Measurements from ENCODE around the gene MAP4K3. TPM values are rescaled to one million over a fixed set of nuclear protein-coding genes. Genes with fewer than 3 reads are reported as not detected.

Gene MAP4K3
- total RNA-seq, 6 donors from 2014 or later: 29.8 to 83.6 (median 51.1) TPM

DNA sequence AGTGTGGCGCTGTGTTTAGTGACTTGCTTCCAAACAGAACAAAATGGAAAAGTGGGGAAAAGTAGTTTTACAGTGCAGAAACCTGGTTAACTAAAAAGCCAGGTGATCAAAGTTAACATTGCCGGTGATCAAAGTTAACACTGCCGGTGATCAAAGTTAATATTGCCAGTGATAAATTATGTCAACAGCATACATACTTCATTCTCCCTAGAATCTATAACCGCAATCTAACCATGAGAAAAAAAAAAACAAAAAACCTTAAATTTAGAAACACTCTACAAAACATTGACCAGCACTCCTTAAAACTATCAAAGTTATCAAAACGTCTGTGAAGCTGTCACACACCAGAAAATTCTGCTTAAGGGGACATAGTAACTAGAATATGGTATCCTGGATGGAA, 18.6 kb downstream of the MAP4K3 start:
- H3K36me3 ChIP-seq: no peaks in the 10 kb centered on the region
- no peak overlapping the region for H3K4me3 ChIP-seq
- H3K9me3 ChIP-seq: no peaks in the 10 kb centered on the region
- TF ChIP-seq POLR2AphosphoS5 (IDR thresholded peaks at IDR 0.05): no peak
- TF ChIP-seq EP300 (IDR thresholded peaks at IDR 0.05): no peak
- TF ChIP-seq POLR2A (IDR thresholded peaks at IDR 0.05): no peak
- TF ChIP-seq, protein P1, sequence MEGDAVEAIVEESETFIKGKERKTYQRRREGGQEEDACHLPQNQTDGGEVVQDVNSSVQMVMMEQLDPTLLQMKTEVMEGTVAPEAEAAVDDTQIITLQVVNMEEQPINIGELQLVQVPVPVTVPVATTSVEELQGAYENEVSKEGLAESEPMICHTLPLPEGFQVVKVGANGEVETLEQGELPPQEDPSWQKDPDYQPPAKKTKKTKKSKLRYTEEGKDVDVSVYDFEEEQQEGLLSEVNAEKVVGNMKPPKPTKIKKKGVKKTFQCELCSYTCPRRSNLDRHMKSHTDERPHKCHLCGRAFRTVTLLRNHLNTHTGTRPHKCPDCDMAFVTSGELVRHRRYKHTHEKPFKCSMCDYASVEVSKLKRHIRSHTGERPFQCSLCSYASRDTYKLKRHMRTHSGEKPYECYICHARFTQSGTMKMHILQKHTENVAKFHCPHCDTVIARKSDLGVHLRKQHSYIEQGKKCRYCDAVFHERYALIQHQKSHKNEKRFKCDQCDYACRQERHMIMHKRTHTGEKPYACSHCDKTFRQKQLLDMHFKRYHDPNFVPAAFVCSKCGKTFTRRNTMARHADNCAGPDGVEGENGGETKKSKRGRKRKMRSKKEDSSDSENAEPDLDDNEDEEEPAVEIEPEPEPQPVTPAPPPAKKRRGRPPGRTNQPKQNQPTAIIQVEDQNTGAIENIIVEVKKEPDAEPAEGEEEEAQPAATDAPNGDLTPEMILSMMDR (IDR thresholded peaks at IDR 0.05): no peak
- WGBS, 2 donors: 70 to 80% methylated on average over 5 of the region's 5 CpGs
- peaks cover 3 to 30% (median 6%) of the 10 kb centered on the region in 4 donors for H3K4me1 ChIP-seq
- no peak for ATAC-seq (ENCODE audit: low FRiP score in 2 of 2)
- no peaks in the 10 kb centered on the region for H3K27me3 ChIP-seq
- H3K27ac ChIP-seq: no peak overlapping the region
- no peak for DNase-seq

GRCh38 chr2:39416140-39416539, 20.9 kb downstream of the MAP4K3 start:
- H3K4me1 ChIP-seq: peaks cover 7 to 45% (median 17%) of the 10 kb centered on the region in 4 donors
- H3K4me3 ChIP-seq: no peak overlapping the region
- H3K36me3 ChIP-seq: no peaks in the 10 kb centered on the region
- no peaks in the 10 kb centered on the region for H3K9me3 ChIP-seq
- 60 to 76% methylated on average over 2 of the region's 2 CpGs for WGBS, 2 donors
- no peak for DNase-seq
- H3K27me3 ChIP-seq: no peaks in the 10 kb centered on the region
- TF ChIP-seq POLR2A (IDR thresholded peaks at IDR 0.05) (no peak), POLR2AphosphoS5 (IDR thresholded peaks at IDR 0.05) (no peak), EP300 (IDR thresholded peaks at IDR 0.05) (no peak)
- TF ChIP-seq, protein P1 (IDR thresholded peaks at IDR 0.05): no peak
- no peak for ATAC-seq (ENCODE audit: low FRiP score in 2 of 2)
- H3K27ac ChIP-seq: no peak overlapping the region

DNA sequence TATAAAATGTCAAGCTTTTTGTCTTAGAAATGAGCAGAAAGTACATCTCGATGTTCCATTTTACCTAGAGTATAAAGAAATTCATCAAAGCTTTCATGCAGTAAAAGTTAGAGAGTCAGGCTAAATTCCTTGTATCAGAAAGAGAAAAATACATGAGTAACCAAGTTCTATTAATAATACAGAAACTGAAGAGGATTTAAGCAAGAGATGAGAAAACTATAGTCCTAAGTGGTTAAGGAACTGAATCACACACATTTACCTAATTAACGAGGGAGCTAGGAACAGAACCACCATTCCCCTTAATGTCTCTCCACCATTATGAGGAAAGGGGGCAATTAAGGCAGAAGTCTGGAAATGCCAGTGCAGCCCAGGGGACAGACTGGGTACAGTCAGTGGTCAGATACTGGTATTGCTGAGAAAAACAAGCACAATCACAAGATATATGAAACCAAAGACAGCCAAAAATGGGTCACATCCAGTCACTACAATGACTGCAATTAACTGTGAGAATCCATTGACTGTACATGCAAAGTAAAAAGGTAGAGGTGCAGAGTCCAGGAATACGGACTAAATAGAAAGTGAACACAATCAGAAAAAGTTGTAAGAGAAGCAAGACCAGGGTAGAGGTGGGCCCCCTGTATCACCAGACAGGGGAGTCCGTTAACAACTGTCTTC, 23.9 kb downstream of the MAP4K3 start:
- DNase-seq: no peak
- no peaks in the 10 kb centered on the region for H3K36me3 ChIP-seq
- H3K27me3 ChIP-seq: no peaks in the 10 kb centered on the region
- no peak for ATAC-seq (ENCODE audit: low FRiP score in 2 of 2)
- H3K4me3 ChIP-seq: no peak overlapping the region
- H3K4me1 ChIP-seq: peaks cover 18 to 56% (median 31%) of the 10 kb centered on the region in 4 donors
- no peaks in the 10 kb centered on the region for H3K9me3 ChIP-seq
- TF ChIP-seq EP300 (IDR thresholded peaks at IDR 0.05) (no peak), POLR2A (IDR thresholded peaks at IDR 0.05) (no peak)
- TF ChIP-seq, protein P1 (IDR thresholded peaks at IDR 0.05): no peak
- H3K27ac ChIP-seq: no peak overlapping the region
- WGBS, 2 donors: 89 to 92% methylated on average over 4 of the region's 4 CpGs

DNA sequence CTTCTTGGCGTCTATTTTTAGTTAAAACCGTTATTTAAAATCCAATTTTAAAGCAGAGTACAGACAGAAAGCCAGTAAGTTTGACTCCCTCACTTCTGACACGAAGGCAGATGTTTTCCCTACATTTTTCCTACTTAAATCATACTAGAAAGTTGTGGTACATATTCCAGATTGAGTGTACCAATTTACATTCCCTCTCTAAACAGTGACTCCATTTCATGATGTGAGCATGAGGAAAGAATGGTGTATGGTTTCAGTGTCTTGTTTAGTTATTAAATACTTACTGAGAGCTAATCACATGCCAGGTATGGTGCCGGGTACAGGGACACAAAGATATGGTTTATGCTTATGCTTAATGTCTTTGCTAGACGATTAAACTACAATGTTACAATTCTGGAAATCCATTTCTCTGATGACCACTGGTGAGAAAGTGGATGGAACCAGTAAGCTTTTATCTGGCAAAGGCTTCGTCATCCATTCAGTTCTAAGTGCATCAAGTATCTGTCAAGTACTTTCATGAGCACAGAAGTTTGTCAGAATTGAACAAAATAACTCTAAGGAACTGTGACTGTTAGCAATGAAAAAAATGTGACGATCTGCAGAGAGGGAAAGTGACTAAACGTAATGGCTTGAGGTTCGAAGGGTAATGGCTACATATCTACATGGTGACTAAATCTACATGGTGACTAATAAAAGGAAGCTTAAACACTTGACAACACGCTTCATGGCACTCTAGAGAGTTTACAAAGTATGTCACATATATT, 25.7 kb downstream of the MAP4K3 start:
- Histone ChIP-seq H3K27ac (peak overlapping the region in 2 of 4 donors; percentile 26 to 55), H3K27me3 (no peaks in the 10 kb centered on the region), H3K4me1 (peaks cover 24 to 64% (median 40%) of the 10 kb centered on the region in 4 donors), H3K9me3 (no peaks in the 10 kb centered on the region), H3K4me3 (no peak overlapping the region), H3K36me3 (no peaks in the 10 kb centered on the region)
- TF ChIP-seq POLR2AphosphoS5 (IDR thresholded peaks at IDR 0.05) (peak in 1 of 2 donors; percentile 29), EP300 (IDR thresholded peaks at IDR 0.05) (no peak)
- peak in 1 of 2 donors; percentile 24 for ATAC-seq (ENCODE audit: low FRiP score in 2 of 2)
- DNase-seq: no peak
- 62% methylated on average over 10 of the region's 10 CpGs for WGBS, 2 donors

GRCh38 chr2:39409697-39410389, 27.2 kb downstream of the MAP4K3 start:
- Histone ChIP-seq H3K4me1 (peaks cover 25 to 56% (median 42%) of the 10 kb centered on the region in 4 donors), H3K4me3 (no peak overlapping the region), H3K36me3 (no peaks in the 10 kb centered on the region), H3K27ac (peak overlapping the region in 1 of 4 donors; percentile 35), H3K9me3 (no peaks in the 10 kb centered on the region), H3K27me3 (no peaks in the 10 kb centered on the region)
- ATAC-seq (ENCODE audit: low FRiP score in 2 of 2): no peak
- DNase-seq: no peak
- WGBS, 2 donors: 89 to 91% methylated on average over 3 of the region's 3 CpGs
- TF ChIP-seq POLR2AphosphoS5 (IDR thresholded peaks at IDR 0.05) (no peak), EP300 (IDR thresholded peaks at IDR 0.05) (no peak), POLR2A (IDR thresholded peaks at IDR 0.05) (no peak)
- TF ChIP-seq, protein P1 (IDR thresholded peaks at IDR 0.05): no peak

Measured in upper lobe of left lung (tissue), 6 donors.